Epithelial cell of esophagus (primary cell): ENCODE measurements around the gene AADAT.
"Not testable (repeated sequence)": the region's sequence is repeated elsewhere in the genome, so short reads cannot be mapped to it uniquely, and the experiment has no call there.

Source experiments
- DNase-seq: peaks from one replicate; pipeline ENCODE4 v3.0.0; 2010; ENCODE audit warnings: low read depth
- H3K4me3 ChIP-seq: 2 replicates; pipeline ENCODE4 v1.5.1; 2011; ENCODE audit warnings: mild to moderate bottlenecking, low read length, control low read depth
- TF ChIP-seq, protein P1 (sequence below): IDR thresholded peaks from 2 replicates; pipeline ENCODE4 v1.5.1; 2011; ENCODE audit warnings: low read depth, mild to moderate bottlenecking, low read length, control low read depth, inconsistent platforms; ENCODE audit not compliant: insufficient read depth; ENCODE audit errors: missing control alignments

Gene AADAT

DNA sequence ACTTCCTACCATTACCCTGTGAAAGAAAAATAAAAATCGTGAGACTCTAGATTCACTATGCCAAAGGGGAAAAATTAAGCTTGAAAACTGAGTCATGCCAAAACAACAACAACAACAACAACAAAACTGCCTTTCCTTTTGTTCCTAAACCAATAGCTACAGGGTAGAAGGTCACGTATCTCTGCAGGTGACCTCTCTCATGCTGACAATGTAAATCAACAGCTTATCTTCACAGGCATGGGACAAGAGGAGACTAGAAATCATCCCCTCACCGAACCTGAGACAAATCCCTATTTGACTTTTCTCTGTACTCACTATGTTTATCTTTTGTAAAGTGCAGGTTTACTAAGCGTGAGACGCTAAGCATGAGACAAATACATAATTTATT lies 20.5 kb upstream of the AADAT start:
- no peak overlapping the region for H3K4me3 ChIP-seq
- no peak for DNase-seq
- TF ChIP-seq, protein P1, sequence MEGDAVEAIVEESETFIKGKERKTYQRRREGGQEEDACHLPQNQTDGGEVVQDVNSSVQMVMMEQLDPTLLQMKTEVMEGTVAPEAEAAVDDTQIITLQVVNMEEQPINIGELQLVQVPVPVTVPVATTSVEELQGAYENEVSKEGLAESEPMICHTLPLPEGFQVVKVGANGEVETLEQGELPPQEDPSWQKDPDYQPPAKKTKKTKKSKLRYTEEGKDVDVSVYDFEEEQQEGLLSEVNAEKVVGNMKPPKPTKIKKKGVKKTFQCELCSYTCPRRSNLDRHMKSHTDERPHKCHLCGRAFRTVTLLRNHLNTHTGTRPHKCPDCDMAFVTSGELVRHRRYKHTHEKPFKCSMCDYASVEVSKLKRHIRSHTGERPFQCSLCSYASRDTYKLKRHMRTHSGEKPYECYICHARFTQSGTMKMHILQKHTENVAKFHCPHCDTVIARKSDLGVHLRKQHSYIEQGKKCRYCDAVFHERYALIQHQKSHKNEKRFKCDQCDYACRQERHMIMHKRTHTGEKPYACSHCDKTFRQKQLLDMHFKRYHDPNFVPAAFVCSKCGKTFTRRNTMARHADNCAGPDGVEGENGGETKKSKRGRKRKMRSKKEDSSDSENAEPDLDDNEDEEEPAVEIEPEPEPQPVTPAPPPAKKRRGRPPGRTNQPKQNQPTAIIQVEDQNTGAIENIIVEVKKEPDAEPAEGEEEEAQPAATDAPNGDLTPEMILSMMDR = no peak

DNA sequence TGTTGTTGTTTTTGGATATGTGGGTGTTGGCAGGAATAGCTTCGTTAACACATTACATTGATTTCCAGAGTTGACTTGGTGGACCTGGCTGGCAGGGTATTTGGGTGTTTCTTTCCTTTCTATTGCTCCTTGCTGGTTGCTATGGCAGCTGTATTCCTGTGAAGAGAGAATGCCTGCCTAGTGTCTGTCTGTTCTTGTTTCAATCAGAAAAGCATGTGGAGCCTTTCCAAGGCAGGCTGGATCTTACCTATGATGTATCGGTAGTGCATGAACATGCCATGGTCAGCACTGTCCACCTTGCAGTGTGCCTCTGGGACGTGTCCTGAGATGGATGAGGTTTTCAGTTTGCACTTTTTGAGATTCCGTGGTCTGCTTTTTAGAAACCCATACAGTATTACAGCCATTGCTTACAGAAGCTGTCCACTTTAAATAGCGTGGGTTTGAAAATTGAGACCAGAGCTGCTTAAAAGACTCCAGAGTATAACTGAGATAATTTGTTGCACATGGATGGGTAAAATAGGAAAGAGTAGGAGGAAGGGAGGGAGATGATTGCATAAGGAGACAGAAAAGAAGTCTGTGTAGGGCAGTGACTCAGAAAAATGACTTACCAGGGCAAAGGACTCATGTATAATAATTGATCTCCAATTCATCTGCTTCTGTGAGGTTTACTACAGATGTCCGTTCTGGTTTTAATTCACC lies 20.0 kb upstream of the AADAT start:
- no peak overlapping the region for H3K4me3 ChIP-seq
- peak; percentile 40 for DNase-seq
- TF ChIP-seq, protein P1 = no peak

- H3K4me3 ChIP-seq = no peak overlapping the region
- no peak for DNase-seq
- TF ChIP-seq, protein P1 = no peak
Measured at GRCh38 chr4:170106900-170107299, 17.1 kb upstream of the AADAT start.

- no peak overlapping the region for H3K4me3 ChIP-seq
- no peak for DNase-seq
- TF ChIP-seq, protein P1 = no peak
Measured at GRCh38 chr4:170102426-170102825, 12.7 kb upstream of the AADAT start.

DNA sequence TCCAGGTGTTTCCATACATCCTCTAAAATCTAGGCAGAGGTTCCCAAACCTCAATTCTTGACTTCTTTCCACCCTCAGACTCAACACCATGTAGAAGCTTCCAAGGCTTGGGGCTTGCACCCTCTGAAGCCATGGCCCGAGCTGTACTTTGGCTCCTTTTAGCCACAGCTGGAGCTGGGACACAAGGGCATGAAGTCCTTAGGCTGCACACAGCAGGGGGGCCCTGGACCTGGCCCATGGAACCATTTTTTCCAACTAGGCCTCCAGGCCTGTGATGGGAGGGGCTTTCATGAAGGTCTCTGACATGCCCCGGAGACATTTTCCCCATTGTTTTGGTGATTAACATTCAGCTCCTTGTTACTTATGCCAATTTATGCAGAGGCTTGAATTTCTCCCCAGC lies 8.4 kb upstream of the AADAT start:
- H3K4me3 ChIP-seq, DNase-seq: not testable (repeated sequence)

DNA sequence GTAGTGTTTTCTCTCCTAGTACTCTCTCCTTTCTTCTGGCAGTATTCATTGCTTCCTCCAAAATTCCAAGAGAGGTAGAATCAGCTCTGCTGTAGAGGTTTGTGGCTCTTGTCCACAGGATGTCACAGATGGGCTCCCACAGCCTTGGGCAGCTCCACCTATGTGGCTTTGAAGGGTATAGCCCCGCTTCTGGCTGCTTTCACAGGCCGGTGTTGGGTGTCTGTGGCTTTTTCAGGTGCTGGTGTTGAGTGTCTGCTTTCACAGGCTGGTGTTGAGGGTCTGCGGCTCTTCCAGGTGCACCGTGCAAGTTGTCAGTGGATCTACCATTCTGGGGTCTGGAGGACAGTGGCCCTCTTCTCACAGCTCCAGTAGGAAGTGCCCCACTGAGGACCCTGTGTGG lies 7.9 kb upstream of the AADAT start:
- H3K4me3 ChIP-seq = no peak overlapping the region
- TF ChIP-seq, protein P1 = no peak
- DNase-seq = no peak

- no peak overlapping the region for H3K4me3 ChIP-seq
- TF ChIP-seq, protein P1 = no peak
- no peak for DNase-seq
Measured at GRCh38 chr4:170093973-170094535, 4.3 kb upstream of the AADAT start.
